ENCODE results near the gene TALDO1. TPM values are rescaled to one million over a fixed set of nuclear protein-coding genes. Genes with fewer than 3 reads are reported as not detected.

Gene TALDO1
- total and polyA plus RNA-seq, 2 experiments from 2014 or later = 353 to 402 TPM

GRCh38 chr11:793556-793955 lies 46.3 kb downstream of the TALDO1 start:
- Histone ChIP-seq H3K27ac (ENCODE audit: low read depth) (no peak overlapping the region), H3K4me3 (no peak overlapping the region), H3F3A (replicated peaks; ENCODE audit: low read depth) (peaks cover 19% of the 10 kb centered on the region), H3K4me1 (ENCODE audit: insufficient read depth) (peaks cover 23% of the 10 kb centered on the region; the same call in 1 of the 2 replicates), H3K27me3 (ENCODE audit: insufficient read depth) (no peaks in the 10 kb centered on the region), H2AFZ (no peak overlapping the region), H3K4me2 (no peak overlapping the region), H3K36me3 (ENCODE audit: insufficient read depth) (no peaks in the 10 kb centered on the region), H3K9me2 (ENCODE audit: insufficient read depth) (no peaks in the 10 kb centered on the region), H4K20me1 (replicated peaks; ENCODE audit: insufficient read depth) (peaks cover 3% of the 10 kb centered on the region; the same call in 1 of the 2 replicates), H3K79me2 (replicated peaks; ENCODE audit: insufficient read depth) (no peaks in the 10 kb centered on the region; the same call in 1 of the 2 replicates)
- DNase-seq (ENCODE audit: low spot score) (no peak), ATAC-seq (no peak)
- Mint-ChIP-seq H3K36me3 (ENCODE audit: low read depth) (peaks cover 6% of the 10 kb centered on the region; the same call in 1 of the 3 replicates), H3K27me3 (ENCODE audit: insufficient read depth, low read depth, poor library complexity) (peaks cover 15% of the 10 kb centered on the region), H3K9me3 (no peaks in the 10 kb centered on the region), H3K27ac (no peak overlapping the region), H3K4me3 (no peak overlapping the region), H3K4me1 (peaks cover 29% of the 10 kb centered on the region)
- TF ChIP-seq EZH2phosphoT487 (IDR thresholded peaks at IDR 0.05; ENCODE audit: unreplicated experiment) (no peak), EZH2 (IDR thresholded peaks at IDR 0.05; ENCODE audit: low read depth, unreplicated experiment) (no peak), ZNF462 (CRISPR knock-in tag; IDR thresholded peaks at IDR 0.05) (no peak), ZNF331 (CRISPR knock-in tag; IDR thresholded peaks at IDR 0.05; ENCODE audit: low read depth) (no peak), ZNF114 (CRISPR knock-in tag; IDR thresholded peaks at IDR 0.05) (no peak), POLR2AphosphoS5 (IDR thresholded peaks at IDR 0.05; ENCODE audit: low read depth) (no peak), REST (IDR thresholded peaks at IDR 0.05; ENCODE audit: unreplicated experiment) (no peak), JUNB (IDR thresholded peaks at IDR 0.05; ENCODE audit: unreplicated experiment) (no peak), CREB1 (CRISPR knock-in tag; IDR thresholded peaks at IDR 0.05; ENCODE audit: low read depth) (no peak)
- TF ChIP-seq, protein P1, sequence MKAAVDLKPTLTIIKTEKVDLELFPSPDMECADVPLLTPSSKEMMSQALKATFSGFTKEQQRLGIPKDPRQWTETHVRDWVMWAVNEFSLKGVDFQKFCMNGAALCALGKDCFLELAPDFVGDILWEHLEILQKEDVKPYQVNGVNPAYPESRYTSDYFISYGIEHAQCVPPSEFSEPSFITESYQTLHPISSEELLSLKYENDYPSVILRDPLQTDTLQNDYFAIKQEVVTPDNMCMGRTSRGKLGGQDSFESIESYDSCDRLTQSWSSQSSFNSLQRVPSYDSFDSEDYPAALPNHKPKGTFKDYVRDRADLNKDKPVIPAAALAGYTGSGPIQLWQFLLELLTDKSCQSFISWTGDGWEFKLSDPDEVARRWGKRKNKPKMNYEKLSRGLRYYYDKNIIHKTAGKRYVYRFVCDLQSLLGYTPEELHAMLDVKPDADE (IDR thresholded peaks at IDR 0.05) = no peak
